HG03103 (cell line): ENCODE results near the gene TMEM131L.
"Not testable (repeated sequence)": the region's sequence is repeated elsewhere in the genome, so short reads cannot be mapped to it uniquely, and the experiment has no call there.

Experiments used
- ATAC-seq: cut with Tn5 transposase; IDR thresholded peaks from one replicate; pipeline ENCODE4 v1.9.1; 2021; ENCODE audit warnings: low read depth; ENCODE audit not compliant: unreplicated experiment

The TMEM131L gene

DNA sequence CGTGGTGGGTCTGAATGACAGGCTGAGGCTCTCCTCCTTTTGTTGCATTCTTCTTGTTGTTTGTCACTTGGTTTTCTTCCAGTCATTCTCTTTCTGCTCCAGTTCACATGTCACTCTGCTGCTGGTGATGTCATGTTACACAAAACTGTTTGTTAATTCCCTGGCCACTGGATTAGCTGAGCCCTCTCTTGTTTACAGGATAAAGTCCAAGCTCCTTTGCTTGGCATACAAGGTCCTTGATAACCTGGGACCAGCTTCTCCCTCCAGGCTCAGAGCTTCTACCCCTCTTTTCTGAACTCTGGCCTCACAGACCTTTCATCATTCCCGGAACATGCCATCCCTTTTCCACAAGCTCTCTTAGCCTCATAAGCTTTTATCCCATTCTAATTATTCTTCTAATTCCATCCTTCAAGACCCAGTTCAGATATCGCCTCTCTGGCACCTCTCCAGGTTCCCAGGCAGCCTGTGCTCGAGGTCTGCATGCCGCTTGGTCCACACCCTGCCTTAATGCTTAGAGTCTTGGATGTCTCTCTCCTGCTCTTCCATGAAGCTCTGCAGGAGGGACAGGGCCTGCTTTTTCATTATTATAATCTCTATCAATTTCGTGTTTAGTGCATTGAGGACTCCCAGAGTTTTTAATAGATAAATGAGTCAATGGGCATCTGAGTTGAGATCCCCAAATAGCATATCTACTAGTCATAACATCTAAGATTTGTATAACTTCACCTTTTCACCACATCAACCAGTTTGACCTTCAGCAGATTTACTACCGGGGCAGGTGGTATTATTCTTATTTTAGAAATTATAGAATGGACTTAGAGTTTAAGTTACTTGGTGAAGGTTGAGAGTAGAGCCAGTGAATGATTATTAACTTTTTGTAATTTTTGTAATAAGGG lies 98.7 kb downstream of the TMEM131L start:
- ATAC-seq = no peak

DNA sequence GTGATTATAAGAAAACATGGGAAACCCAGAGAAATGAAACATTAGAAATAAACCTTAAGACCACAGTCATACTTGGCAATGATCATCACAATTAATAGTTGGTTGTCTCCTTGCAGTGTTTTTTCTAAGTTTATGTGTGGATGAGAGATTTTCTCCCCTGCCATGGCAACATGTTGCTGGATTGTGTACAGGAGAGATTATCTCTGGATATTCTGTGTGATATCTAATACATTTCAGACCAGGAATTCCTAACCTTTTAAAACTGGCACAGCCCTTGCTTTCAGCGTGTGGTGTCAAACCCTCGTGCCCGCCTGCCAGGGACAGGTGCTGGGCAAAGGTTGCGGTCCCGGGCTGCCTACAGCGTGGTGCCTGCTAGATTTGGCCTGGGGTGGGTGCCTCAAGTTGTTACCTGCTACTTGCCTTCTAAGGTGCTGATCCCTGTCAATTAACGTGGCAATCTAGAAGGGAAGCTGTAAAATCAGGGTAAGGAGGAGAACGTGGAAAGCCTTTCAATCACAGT lies 100.5 kb downstream of the TMEM131L start:
- no peak for ATAC-seq

GRCh38 chr4:153567660-153568059 lies 101.5 kb downstream of the TMEM131L start:
- not testable (repeated sequence) for ATAC-seq

- ATAC-seq = no peak
These were observed 104.2 kb downstream of the TMEM131L start for GRCh38 chr4:153570228-153570973.

DNA sequence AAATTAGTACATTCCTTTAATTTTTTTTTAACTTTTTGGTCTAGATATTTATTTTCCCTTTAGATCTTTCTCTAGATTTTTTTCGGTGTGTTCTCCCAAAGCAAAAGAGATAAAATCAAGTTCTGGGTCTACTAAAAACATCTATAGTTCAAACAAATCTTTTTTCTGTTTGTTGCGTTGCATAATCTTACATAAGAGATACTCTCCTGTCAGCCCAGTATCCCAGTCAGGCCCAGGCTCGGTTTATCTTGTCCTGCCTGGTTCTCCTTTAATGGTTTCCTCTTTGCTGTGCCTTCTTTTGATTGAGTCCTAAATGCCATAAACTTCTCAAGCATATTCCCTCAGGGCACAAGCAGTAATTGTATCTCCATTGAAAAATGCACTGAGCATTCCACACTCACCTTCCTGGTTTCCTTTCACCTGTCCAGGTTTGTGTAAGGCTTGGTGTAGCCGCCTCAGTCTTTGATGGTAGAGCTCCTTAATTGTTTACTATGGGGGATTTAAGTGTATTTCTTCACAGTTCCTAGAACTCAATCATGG lies 104.9 kb downstream of the TMEM131L start:
- no peak for ATAC-seq

GRCh38 chr4:153572609-153573008 lies 106.4 kb downstream of the TMEM131L start:
- no peak for ATAC-seq

GRCh38 chr4:153573221-153573620 lies 107.1 kb downstream of the TMEM131L start:
- ATAC-seq = no peak

GRCh38 chr4:153573881-153574802 lies 108.0 kb downstream of the TMEM131L start:
- ATAC-seq = peak; percentile 55

DNA sequence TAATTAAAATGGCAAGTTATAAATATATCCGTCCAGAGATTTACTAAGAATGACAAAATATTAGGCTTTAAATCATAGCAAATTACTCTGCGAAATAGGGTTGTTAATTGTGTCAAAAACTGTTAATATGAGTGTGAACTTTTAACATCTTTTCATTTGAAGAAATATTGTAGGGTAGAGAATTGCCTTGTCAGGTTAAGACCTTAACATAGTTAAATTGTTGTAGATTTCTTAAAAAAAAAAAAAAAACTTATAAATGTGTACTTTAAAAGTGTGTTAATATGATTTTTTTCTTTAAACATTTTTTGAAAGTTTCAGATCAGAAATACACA lies 110.2 kb downstream of the TMEM131L start:
- no peak for ATAC-seq

DNA sequence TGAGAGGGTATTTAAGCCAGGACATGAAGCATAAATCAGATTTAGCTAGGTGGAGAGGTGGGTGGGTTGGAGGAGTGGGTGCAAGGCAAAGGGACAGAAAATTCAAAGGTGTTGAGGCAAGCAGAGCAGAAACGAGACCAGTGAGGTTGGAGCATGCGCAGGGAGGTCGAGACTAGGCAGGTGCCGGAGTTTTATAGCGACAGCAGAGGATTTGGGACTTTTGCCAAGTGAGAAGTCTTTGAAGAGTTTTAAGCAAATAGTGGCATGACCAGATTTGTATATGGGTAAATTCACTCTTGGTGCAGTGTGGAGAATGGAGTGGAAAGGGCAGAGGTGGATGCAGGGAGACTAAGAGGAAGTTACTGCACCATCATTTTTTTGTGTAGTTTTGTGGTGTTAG lies 110.9 kb downstream of the TMEM131L start:
- ATAC-seq = no peak

- no peak for ATAC-seq
These were observed 113.2 kb downstream of the TMEM131L start for GRCh38 chr4:153579410-153579809.

DNA sequence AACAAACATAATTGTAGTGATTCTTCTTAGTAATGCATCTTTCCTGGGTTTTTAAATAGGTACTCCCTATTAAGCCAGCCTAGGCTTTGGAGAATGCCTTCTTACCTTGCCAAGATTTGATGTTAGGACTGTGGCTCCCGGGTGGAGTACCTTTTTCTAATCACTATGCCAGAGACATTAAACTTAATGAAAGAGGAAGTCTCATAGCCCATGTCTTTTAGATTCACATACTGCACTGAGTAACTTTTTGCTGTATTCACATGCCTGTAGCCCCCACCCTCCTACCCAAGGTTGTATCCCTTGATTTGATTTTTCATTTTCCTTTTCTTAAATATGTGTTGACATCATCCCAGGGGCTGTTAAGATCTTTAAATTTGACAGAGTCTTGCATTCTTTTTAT lies 113.7 kb downstream of the TMEM131L start:
- ATAC-seq = no peak

DNA sequence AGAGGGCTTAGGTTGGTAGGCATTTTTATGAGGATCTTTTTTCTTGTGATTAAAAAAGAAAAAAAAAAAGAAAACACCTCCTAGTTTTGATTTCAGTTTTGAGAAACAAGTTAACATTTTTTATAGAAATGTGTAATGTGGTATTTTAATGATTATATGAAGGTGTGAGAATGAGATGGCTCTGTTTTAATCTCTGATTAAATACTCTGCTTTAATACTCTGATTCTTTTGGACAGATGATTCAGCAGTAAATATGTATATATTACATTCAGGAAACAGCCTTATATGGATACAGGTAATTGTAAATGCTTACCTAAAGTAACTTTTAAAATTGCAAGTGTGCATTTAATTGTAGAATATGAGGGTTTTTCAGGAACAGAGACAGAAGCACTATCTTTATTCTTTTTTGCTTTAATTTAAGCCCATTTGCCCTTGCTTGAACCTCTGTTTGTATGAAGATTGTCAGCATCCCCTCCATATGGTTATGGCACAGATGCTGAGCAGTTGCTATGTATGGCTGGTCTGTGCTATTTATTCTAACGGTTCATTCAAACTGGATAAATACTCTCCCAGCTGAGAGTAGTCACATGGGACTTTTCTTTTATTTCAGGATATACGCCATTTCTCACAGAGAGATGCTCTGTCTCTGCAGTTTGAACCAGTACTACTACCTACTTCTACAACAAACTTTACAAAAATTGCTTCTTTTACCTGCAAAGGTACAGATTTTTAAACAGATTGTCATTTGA lies 117.0 kb downstream of the TMEM131L start:
- ATAC-seq = no peak

DNA sequence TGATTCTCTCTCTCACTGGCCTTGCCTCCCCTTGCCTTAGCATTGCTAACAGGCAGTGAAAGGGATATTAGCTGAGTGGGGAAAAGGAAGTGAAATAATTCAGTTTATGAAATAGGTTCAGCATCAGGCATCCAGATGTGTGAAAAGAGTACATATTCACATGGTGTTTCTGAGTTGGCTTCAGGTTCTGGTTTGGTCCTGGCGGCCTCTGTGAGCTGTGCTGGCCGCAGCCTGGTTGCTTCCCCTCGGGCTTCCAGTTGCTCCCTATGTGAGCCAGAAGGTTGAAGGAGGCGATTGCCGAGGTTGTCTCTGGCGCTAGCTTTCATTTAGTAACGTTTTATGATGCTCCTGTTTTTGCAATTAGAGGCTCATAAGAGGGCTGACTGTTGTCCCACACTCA lies 118.9 kb downstream of the TMEM131L start:
- ATAC-seq = no peak

GRCh38 chr4:153589703-153590595 lies 123.8 kb downstream of the TMEM131L start:
- ATAC-seq = no peak

- ATAC-seq = no peak
These were observed 125.3 kb downstream of the TMEM131L start for GRCh38 chr4:153591441-153591840.

- ATAC-seq = no peak
These were observed 125.9 kb downstream of the TMEM131L start for GRCh38 chr4:153592064-153592463.

DNA sequence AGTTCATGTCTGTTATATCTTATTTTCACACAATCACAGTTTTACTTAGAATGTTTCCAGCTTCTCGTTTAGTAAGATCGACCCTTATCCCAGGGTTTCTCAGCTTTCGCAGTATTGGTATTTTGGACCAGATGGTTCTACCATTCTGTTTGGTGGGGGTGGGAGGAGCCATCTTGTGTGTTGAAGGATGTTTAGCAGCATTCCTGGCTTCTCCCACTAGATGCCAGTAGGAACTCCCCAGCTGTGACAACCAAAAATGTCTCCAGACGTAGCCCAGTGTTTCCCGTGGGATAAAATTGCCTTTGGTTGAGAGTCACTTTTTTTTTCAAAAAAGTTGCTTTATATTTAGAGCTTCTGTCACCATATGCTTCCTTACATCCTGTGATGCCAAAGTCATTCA lies 127.0 kb downstream of the TMEM131L start:
- no peak for ATAC-seq

- ATAC-seq = no peak
These were observed 128.1 kb downstream of the TMEM131L start for GRCh38 chr4:153594210-153594609.
